GM21423 (cell line): ENCODE results near the gene DOCK8.

Experiments used
- ATAC-seq: cut with Tn5 transposase; IDR thresholded peaks from one replicate; pipeline ENCODE4 v1.9.1; 2021; ENCODE audit warnings: mild to moderate bottlenecking, moderate library complexity; ENCODE audit not compliant: unreplicated experiment

The DOCK8 gene

GRCh38 chr9:453832-454231, 239.2 kb downstream of the DOCK8 start:
- ATAC-seq: no peak

GRCh38 chr9:456365-456764, 241.7 kb downstream of the DOCK8 start:
- ATAC-seq: no peak

DNA sequence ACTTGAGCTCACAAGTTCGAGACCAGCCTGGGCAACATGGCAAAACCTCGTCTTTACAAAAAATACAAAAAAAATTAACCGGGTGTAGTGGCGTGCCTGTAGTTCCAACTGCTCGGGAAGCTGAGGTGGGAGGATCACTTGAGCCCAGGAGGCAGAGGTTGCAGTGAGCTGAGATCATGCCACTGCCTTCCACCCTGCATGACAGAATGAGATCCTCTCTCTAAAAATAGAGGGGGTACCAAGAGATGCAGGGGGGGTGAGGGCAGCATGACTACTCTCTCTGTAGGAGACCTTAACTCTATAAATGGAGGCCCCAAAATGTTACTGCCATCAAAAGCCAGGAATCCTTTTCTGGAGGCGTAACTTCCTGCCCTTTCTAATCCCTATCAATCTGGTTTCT, 243.9 kb downstream of the DOCK8 start:
- ATAC-seq: no peak

- ATAC-seq: no peak
These were observed 245.1 kb downstream of the DOCK8 start for GRCh38 chr9:459491-460444.

GRCh38 chr9:462121-462520, 247.5 kb downstream of the DOCK8 start:
- no peak for ATAC-seq

- ATAC-seq: no peak
These were observed 247.9 kb downstream of the DOCK8 start for GRCh38 chr9:462606-463005.

- no peak for ATAC-seq
These were observed 248.9 kb downstream of the DOCK8 start for GRCh38 chr9:463455-464171.

DNA sequence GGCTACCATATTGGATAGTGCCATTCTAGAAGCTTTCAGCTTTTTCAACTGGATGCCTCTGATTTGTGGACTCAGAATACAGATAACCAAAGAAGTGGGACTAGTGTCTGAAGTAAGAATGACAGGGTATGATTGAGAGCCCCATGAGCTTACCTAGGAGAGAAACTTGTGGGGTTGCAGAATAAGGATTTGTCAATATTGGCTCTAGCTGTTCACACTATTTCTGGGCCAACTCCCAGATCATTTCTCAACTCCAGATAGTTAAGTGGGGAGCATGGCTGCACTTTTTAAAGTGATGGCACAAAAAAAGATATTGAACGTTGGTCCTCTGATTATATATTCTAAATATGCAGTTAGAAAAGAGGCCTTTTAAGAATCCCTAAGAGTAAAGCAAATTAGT, 252.1 kb downstream of the DOCK8 start:
- ATAC-seq: no peak

- ATAC-seq: no peak
These were observed 254.2 kb downstream of the DOCK8 start for GRCh38 chr9:468766-469426.

GRCh38 chr9:469672-470551, 255.2 kb downstream of the DOCK8 start:
- peak; percentile 90 for ATAC-seq

DNA sequence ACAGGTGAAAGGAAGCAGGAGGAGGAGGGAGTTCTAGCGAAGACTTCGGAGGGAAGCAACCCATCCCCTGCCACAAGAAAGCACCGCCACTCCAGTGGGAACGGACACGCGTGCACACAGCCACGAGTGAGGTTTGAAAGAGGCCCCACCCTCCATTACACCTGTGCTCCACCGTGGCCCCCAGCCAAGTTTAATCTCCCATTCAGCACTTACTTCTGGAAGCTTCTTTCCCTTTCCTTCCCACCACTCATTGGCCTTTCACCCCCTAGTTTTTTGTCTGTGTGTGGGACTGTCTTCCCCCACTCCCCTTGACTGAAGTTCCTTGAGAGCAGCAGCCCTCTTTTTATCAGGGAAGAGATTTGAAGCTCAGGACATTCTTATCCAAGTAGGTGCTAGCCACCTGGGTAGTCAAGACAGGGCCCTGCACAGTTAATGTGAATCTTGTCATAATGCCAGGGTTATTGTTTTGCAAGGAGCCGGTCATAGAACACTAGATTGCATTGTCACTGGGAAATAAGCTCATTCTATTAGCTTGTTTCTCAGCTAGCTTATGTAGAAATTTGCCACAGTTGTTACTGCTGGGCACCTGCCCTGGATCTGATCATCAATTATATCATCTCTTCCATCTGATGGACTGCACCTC, 256.0 kb downstream of the DOCK8 start:
- peak; percentile 4 for ATAC-seq

- ATAC-seq: no peak
These were observed 256.7 kb downstream of the DOCK8 start for GRCh38 chr9:471320-471719.

- no peak for ATAC-seq
These were observed 257.9 kb downstream of the DOCK8 start for GRCh38 chr9:472479-473075.

DNA sequence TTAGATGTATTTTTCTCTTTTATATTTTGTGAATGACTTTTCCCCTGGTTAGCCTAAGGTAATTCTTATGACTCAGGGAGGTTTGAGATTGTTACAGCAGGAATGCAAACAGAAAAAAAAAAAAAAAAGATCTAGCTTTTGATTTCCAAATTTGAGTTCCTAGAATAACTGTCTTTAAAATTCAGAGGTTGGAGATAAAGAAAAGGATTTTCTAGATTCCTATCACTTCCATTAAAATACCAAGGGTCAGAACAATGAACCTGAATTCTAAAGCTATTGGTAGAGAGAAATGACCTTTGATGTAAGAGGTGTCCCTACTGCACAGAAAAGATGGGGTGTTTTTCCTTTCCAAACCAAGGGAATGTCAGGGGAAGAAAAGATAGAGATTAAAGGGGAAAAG, 262.5 kb downstream of the DOCK8 start:
- ATAC-seq: no peak

DNA sequence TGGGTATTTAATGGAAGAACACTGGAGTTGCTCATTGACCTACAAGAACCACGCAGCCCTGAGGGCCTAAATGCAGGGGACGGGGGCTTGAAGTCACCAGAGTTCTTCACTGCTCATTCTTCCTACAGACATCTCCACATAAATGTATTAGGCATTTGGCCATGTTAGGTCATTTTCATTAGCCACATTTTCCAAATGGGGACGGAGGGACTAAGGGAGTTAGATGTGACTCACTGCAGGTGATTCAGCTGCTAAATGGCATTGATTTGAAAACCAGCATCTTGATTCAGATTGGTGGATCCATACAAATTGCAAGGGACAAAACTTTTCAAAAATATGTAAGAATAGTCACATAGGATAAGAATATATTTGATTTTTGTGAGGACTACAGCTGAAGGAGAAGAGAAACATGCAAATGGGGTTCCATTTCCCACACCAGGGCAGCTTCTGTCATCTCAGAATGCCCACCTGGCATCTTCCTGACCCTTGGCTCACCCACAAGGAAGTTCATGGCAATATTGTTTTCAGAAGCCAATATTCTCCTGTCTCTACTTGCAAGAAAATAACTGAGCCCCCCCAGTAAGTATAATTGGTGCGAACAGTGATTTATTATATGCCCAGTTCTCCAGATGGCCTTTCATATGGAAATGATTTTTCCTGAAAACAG, 264.8 kb downstream of the DOCK8 start:
- no peak for ATAC-seq

DNA sequence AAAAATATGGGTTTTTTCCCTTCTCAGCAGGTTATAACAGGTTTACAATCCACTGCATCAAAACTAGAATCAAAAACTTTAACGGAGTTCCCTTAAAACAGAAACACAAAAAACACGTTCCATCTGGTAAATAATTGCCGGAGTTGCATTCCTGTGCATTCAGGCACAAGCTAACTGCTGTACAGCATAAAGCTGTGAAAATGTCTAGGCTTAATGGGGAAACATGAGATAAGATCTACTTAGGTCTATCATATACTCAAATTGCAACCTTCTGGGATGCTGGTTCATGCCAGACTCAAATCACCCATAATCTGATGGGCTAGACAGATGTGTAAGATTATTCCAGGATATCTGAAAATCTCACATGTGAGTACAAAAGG, 265.3 kb downstream of the DOCK8 start:
- no peak for ATAC-seq

- ATAC-seq: no peak
These were observed 268.1 kb downstream of the DOCK8 start for GRCh38 chr9:482739-483138.

DNA sequence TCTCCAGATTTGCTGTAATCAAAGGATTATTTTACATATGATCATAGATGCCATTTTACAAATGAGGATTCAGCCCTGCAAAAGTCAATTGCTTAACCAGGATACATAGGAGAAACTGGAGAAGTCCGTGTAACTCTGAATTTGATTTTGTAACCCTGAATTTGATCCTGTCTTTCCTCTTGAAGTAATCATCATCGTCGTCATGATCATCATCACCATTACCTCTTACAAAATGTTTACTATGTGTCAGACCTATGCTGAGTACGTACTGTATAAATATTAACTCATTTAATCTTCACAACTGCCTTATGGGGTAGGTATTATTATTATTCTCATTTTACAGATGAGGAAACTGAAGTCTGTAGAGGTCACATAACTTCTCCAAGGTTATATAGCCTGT, 271.5 kb downstream of the DOCK8 start:
- ATAC-seq: no peak

- ATAC-seq: no peak
These were observed 272.8 kb downstream of the DOCK8 start for GRCh38 chr9:487429-487828.
